Vagina (tissue), 2 donors: ENCODE measurements around the gene TIMP3. TPM values are rescaled to one million over a fixed set of nuclear protein-coding genes. Genes with fewer than 3 reads are reported as not detected.

ENCODE experiments used
- DNase-seq, 2 donors: peaks; one replicate each; pipeline ENCODE4 v3.0.0-alpha.2; 2017; ENCODE audit errors: extremely low spot score in 2 of 2
- H3K27ac ChIP-seq: fragments of 200-600 bp; sonication (generic); one replicate; pipeline ENCODE4 v1.5.1; 2019
- H3K27me3 ChIP-seq: fragments of 200-600 bp; sonication (generic); one replicate; pipeline ENCODE4 v1.5.1; 2019
- H3K36me3 ChIP-seq, 2 donors: fragments of 200-600 bp; sonication (generic); one replicate each; pipeline ENCODE4 v1.5.1; 2017 to 2019
- H3K4me1 ChIP-seq: fragments of 200-600 bp; sonication (generic); one replicate; pipeline ENCODE4 v1.5.1; 2019
- H3K4me3 ChIP-seq, 2 donors: fragments of 200-600 bp; sonication (generic); 1 replicate in 1 of 2; 2 replicates in 1 of 2; pipeline ENCODE4 v1.5.1; 2016 to 2019
- H3K9me3 ChIP-seq: fragments of 200-600 bp; sonication (generic); one replicate; pipeline ENCODE4 v1.5.1; 2019
- CTCF ChIP-seq, 3 experiments: fragments of 450-650 bp in 2 of 3; fragments of 200-600 bp in 1 of 3; sonication (generic) in 1 of 3; IDR thresholded peaks; one replicate each; pipeline ENCODE4 v1.5.1; 2017 to 2019; ENCODE audit warnings: antibody characterized with exemption in 3 of 3, mild to moderate bottlenecking in 2 of 3, moderate library complexity in 2 of 3
- POLR2A ChIP-seq, 2 donors: fragments of 450-650 bp; IDR thresholded peaks; one replicate each; pipeline ENCODE4 v1.6.1; 2017; ENCODE audit warnings: antibody characterized with exemption in 2 of 2, mild to moderate bottlenecking in 2 of 2, moderate library complexity in 2 of 2
- POLR2AphosphoS5 ChIP-seq, 2 donors: sonication (generic); formaldehyde crosslinking; IDR thresholded peaks; one replicate each; pipeline ENCODE4 v1.9.0; 2017; ENCODE audit warnings: antibody characterized with exemption in 2 of 2, mild to moderate bottlenecking in 2 of 2, low read depth in 1 of 2; ENCODE audit not compliant: insufficient read depth in 1 of 2
- intact Hi-C: fragments of 100-400 bp; cut with DNase I; formaldehyde crosslinking; loops from one replicate; pipeline ENCODE4 v1.15.1; 2023
- total RNA-seq: library from RNA; depleted of rRNA; stranded (reverse); fragments of >200 nt; gene quantifications from one replicate; pipeline ENCODE4 v1.2.3, GENCODE V29; 2016

TIMP3 gene
- total RNA-seq, 1 donor from 2014 or later, result 262 TPM

DNA sequence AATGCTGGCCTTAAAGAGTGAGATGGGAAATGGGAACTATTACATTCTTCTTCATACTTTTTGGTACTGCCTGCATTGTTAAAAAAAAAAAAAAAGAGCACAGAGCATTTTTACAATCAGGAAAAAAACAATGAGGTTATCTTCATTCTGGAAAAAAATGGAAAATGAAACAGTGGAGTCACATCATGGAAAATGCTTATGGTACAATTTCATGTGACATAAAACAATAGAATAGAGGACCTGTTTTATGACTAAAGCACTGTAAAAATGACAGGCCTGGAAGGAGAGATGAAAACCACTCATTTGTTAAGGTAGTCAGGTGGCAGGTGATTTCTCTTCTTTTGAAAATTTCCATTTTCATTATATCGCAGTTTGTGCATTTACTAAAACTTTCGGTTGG lies 75.0 kb downstream of the TIMP3 start:
- no peak for DNase-seq
- Histone ChIP-seq H3K27ac (no peak overlapping the region), H3K27me3 (no peaks in the 10 kb centered on the region), H3K9me3 (no peaks in the 10 kb centered on the region), H3K4me3 (no peak overlapping the region), H3K4me1 (peaks cover 10% of the 10 kb centered on the region), H3K36me3 (no peaks in the 10 kb centered on the region)
- TF ChIP-seq POLR2A (IDR thresholded peaks at IDR 0.05) (no peak), CTCF (IDR thresholded peaks at IDR 0.05) (no peak), POLR2AphosphoS5 (IDR thresholded peaks at IDR 0.05; ENCODE audit: insufficient read depth in 1 of 2, low read depth in 1 of 2) (no peak)
- intact Hi-C loops, result no loop called here

DNA sequence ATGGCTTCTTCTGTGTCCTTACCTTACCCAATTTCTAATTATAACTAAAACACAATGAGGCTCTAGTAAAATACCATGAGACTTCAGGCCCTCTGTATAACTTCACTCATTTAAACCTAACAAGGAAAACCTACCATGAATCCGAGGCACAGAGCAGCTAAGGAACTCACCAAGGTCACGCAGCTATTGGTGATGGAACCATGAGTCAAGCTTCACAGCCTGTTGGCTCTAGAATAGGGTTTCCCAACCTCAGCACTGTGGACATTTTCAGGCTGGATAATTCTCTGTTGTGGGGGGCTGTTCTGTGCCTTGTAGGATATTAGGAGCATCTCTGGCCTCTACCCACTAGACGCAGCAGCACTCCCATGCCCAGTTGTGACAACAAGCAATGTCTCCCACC lies 75.7 kb downstream of the TIMP3 start:
- TF ChIP-seq POLR2A (IDR thresholded peaks at IDR 0.05) (no peak), POLR2AphosphoS5 (IDR thresholded peaks at IDR 0.05; ENCODE audit: insufficient read depth in 1 of 2, low read depth in 1 of 2) (no peak), CTCF (IDR thresholded peaks at IDR 0.05) (no peak)
- DNase-seq, result no peak

GRCh38 chr22:32879550-32879949 lies 78.0 kb downstream of the TIMP3 start:
- DNase-seq, result no peak
- Histone ChIP-seq H3K36me3 (no peaks in the 10 kb centered on the region), H3K4me3 (no peak overlapping the region), H3K9me3 (no peaks in the 10 kb centered on the region), H3K4me1 (peaks cover 11% of the 10 kb centered on the region), H3K27me3 (no peaks in the 10 kb centered on the region), H3K27ac (no peak overlapping the region)
- intact Hi-C loops, result no loop called here
- no peak for TF ChIP-seq CTCF (IDR thresholded peaks at IDR 0.05)
- TF ChIP-seq POLR2A (IDR thresholded peaks at IDR 0.05), result no peak

More for the DNA sequence above, 75.7 kb downstream of the TIMP3 start:
- Histone ChIP-seq H3K36me3 (no peaks in the 10 kb centered on the region), H3K4me3 (no peak overlapping the region), H3K27ac (no peak overlapping the region), H3K27me3 (no peaks in the 10 kb centered on the region), H3K4me1 (peaks cover 11% of the 10 kb centered on the region), H3K9me3 (no peaks in the 10 kb centered on the region)
- intact Hi-C loops, result no loop called here

DNA sequence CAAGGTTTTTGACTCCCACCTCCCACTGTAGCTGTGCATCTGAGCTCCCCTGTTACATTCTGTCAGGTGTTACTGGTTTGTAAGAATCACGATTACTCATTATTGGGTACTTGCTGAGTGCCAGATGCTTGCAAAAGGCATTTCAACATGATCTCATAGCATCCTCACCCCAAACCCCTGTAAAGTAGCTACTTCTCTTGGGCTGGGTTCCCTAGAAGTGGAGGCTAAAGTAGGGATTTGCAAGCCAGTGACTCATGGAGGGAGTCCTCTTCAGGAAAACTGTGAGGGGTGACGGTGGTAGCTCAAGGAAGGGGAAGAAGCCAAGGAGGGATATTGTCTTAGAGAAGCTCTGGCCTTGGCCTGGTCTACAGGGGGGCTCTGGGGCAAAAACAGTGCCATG lies 78.6 kb downstream of the TIMP3 start:
- DNase-seq, result no peak
- Histone ChIP-seq H3K4me3 (no peak overlapping the region), H3K27ac (no peak overlapping the region), H3K27me3 (no peaks in the 10 kb centered on the region), H3K9me3 (no peaks in the 10 kb centered on the region), H3K36me3 (no peaks in the 10 kb centered on the region), H3K4me1 (peaks cover 11% of the 10 kb centered on the region)
- intact Hi-C loops, result loop anchor here (1.0 kb wide), 1 partner anchor 28 kb away; no protein-coding TSS in a partner anchor
- TF ChIP-seq POLR2AphosphoS5 (IDR thresholded peaks at IDR 0.05; ENCODE audit: insufficient read depth in 1 of 2, low read depth in 1 of 2) (no peak), POLR2A (IDR thresholded peaks at IDR 0.05) (no peak), CTCF (IDR thresholded peaks at IDR 0.05) (no peak)

GRCh38 chr22:32880505-32880892 lies 79.0 kb downstream of the TIMP3 start:
- intact Hi-C loops, result loop anchor here (1.0 kb wide), 1 partner anchor 28 kb away; no protein-coding TSS in a partner anchor
- Histone ChIP-seq H3K27me3 (no peaks in the 10 kb centered on the region), H3K27ac (no peak overlapping the region), H3K4me1 (peaks cover 11% of the 10 kb centered on the region), H3K9me3 (no peaks in the 10 kb centered on the region), H3K4me3 (no peak overlapping the region), H3K36me3 (no peaks in the 10 kb centered on the region)
- DNase-seq, result no peak
- TF ChIP-seq POLR2A (IDR thresholded peaks at IDR 0.05), result no peak
- TF ChIP-seq CTCF (IDR thresholded peaks at IDR 0.05), result no peak
- no peak for TF ChIP-seq POLR2AphosphoS5 (IDR thresholded peaks at IDR 0.05; ENCODE audit: insufficient read depth in 1 of 2, low read depth in 1 of 2)
